Dedifferentiated amniotic fluid mesenchymal stem cell (primary cell): ENCODE results near the gene MADD.

ENCODE experiments used
- DNase-seq: peaks from one replicate; pipeline ENCODE4 v3.0.0-alpha.2; 2016; ENCODE audit errors: extremely low spot score

MADD gene

GRCh38 chr11:47356998-47357329 lies 87.0 kb downstream of the MADD start:
- no peak for DNase-seq

- no peak for DNase-seq
Observed at GRCh38 chr11:47357985-47358730, 88.2 kb downstream of the MADD start.

DNA sequence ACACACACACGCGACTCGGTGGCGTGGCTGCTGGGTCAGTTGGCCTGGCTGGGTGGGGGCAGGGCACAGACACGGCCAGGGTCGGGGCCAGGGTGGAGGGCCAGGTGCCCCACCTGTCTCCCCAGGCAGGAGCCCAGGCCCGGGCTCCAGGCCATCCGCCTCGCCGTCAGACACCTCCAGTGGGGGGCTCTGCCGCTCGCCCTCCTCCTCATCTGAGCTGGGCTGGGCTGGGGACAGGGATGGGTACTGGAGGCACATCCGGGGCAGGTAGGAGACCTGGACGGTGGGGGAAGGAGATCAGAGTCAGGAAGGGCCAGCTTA lies 88.8 kb downstream of the MADD start:
- DNase-seq, result no peak

DNA sequence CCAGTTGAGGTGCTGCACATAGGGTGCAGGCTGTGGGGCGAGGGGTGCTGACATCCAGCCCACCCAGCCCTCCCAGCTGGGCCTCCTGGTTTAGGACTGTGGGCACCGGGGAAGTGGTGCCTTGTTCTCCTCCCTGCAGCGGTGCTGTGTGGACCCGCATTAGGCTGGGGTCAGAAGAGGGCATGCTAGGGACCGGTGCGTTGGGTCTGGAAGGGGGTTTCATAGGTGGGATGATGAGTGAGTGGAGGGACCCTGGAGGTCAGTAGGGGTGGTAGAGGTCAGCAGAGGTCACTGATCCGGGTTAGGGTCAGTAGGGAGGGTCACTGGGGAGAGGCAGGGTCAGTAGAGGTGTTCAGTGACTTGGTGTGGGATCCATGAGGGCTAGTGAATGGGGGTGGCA lies 89.2 kb downstream of the MADD start:
- no peak for DNase-seq

DNA sequence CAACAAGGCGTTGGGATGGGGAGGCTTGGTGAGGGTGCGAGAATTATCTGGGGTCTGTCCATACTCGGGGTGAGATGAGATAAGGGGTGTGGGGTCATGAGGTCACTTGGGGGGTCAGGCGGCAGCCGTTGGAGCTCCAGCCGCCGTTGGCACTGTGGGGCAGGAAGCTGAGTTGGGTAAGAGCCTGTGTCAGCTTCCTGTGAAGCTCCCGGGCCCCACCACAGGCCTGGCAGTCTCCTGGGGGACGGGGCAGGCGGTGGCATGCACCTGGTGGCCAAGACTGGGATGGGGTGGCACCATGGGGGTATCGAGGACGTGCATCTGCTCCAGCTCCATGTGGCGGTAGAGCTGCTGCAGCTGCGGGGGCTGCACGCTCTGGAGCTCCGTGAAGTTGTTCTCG lies 89.7 kb downstream of the MADD start:
- no peak for DNase-seq

DNA sequence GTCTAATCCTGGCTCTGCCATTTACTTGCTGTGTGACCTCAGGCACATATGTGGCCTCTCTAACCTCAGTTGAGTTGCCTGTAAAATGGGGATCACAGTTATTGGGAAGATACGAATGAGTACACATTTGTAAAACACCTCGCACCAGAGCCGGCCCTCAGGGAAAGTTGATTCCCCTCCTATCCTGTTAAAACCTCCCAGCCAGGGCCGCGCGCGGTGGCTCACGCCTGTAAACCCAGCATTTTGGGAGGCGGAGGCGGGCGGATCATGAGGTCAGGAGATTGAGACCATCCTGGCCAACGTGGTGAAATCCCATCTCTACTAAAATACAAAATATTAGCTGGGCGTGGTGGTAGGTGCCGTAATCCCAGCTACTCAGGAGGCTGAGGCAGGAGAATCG lies 90.4 kb downstream of the MADD start:
- DNase-seq, result no peak

- no peak for DNase-seq
Observed at GRCh38 chr11:47361419-47361818, 91.5 kb downstream of the MADD start.

GRCh38 chr11:47366020-47366490 lies 96.1 kb downstream of the MADD start:
- no peak for DNase-seq

DNA sequence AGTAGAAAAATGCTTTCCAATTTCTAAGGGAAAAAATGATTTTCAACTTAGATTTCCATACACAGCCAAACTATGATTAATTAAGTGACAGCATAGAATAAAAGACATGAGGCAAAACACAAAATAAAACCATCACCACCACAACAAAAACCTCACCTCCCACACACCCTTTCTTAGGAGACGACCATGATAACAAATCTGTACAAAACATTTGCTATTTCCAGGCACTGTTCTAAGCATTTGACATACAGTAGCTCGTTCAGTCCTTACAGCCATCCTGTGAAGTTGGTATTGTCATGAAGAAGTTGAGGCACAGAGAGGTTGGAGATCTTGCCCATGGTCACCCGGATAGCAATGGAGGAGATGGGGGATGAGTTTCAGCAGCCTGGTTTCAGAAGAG lies 99.7 kb downstream of the MADD start:
- DNase-seq, result no peak

DNA sequence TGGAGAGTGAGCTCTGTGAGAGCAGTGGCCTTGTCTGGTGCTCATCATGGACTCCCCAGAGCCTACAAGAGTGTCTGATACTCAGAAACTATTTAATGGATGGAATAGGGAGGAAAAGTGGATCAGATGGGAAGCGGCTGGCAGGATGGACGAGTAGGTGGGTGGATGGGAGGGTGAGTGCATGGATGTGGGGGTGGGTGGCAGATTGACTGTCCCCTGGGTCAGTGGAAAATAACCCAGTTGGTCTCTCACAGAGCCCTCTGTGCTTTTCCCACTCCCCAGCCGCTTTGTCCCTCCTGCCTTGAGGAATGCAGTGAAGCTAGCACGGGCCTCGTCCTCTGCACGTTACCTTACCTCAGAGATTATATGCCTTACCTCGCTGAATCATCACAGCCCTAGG lies 102.5 kb downstream of the MADD start:
- DNase-seq, result no peak

GRCh38 chr11:47373876-47374719 lies 104.2 kb downstream of the MADD start:
- peak; percentile 52 for DNase-seq

DNA sequence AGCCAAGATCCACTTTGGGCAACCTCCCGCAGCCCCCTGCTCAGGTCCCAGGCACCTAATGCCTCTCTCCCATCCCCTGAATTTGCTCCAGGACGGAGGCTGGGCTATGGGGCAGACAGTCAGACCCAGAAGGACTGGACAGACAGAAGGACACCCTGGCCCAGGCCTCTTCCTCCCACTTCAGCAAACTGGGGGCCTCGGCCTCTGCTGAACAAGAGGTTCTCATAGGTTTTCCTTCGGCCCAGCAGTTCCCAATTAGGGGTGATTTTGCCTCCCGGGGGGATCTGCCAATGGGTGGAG lies 104.7 kb downstream of the MADD start:
- DNase-seq, result no peak

GRCh38 chr11:47375020-47375419 lies 105.1 kb downstream of the MADD start:
- DNase-seq, result no peak

GRCh38 chr11:47375546-47376085 lies 105.7 kb downstream of the MADD start:
- no peak for DNase-seq

DNA sequence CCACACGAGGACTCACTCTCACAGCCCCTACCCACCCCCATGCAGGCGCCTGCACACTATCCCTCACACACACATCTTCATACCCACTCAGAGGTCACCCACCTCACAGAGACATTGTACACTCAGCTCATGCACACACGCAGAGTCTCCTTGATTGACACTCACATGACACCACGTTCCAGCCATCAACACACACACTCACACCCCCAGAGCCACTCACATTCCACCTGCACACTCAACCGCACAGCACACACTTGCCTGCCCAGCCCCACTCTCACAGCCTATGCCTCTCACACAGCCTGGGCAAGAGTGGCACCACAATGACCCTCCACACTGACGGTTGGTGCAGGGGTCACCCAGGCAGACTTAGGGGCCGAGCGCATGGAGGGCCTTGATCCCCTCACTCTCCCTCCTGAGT lies 106.2 kb downstream of the MADD start:
- no peak for DNase-seq

- DNase-seq, result no peak
Observed at GRCh38 chr11:47376525-47377371, 106.8 kb downstream of the MADD start.

- DNase-seq, result no peak
Observed at GRCh38 chr11:47377571-47378009, 107.7 kb downstream of the MADD start.

DNA sequence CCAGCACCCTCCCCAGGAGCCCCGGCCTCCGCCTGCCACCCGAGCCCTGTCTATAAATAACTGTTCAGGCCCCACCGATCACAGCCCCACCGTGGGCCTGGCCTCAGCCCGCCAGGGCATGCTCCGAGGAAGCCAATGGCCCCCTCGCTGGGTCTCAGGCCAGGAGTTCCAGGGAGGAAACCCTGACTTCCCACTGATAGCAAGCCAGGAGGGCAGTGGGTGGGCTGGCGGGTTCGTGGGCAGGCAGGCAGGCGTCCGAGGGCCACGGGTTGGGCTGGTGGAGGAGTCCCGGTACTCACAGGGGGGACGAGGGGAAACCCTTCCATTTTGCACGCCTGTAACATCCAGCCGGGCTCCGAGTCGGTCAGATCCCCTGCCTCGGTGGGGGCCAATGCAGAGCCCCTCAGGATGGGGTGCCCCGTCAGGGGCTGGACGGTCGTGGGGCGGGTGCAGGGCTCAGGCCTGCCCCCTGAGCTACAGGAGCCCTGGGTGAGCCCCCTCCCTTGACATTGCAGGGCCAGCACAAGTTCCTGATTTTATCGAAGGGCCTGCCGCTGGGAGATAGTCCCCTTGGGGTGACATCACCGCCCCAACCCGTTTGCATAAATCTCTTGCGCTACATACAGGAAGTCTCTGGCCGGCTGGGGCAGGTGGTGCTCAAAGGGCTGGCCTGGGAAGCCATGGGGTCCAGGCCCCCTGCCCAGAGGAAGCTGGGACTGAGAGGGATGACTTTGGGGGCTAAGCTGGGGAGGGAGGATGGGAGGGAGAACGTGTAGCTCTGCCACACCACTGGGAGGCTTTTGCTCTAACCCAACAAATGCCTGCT lies 108.3 kb downstream of the MADD start, which contains the start of gene SPI1:
Gene SPI1 (minus strand): TSS at position 538 of the 826 bp plus-strand sequence. CDS start 194 bp downstream, at position 344.
- DNase-seq, result no peak

DNA sequence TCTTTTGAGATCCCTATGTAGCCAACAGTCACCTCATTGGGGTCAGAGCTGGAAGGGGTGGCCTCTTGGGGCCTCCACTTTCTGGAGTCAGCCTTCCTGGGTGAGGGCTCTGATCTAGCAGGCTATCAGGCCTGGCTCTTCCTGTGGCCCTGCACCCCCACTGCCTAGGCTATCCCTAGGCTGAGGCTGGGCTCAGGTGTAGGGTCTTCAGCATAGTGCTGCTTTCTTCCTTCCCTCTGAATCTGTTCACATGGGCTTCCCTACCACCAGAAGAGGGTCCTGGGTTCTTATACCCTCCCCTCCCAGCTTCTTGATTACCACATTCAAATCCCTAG lies 108.9 kb downstream of the MADD start:
- DNase-seq, result no peak

- DNase-seq, result no peak
Observed at GRCh38 chr11:47379317-47379716, 109.4 kb downstream of the MADD start.
